GM12872 (cell line): Measurements from ENCODE around the gene THADA.

Experiments used
- CTCF ChIP-seq: IDR thresholded peaks from 3 replicates; pipeline ENCODE4 v1.5.1; 2011; ENCODE audit warnings: low read depth, mild to moderate bottlenecking, low read length, moderate library complexity; ENCODE audit not compliant: insufficient read depth

Gene THADA

GRCh38 chr2:43270930-43271615 is 324.8 kb downstream of the THADA start:
- TF ChIP-seq CTCF: no peak

- TF ChIP-seq CTCF: no peak
These were observed 325.4 kb downstream of the THADA start for GRCh38 chr2:43270461-43270860.

- no peak for TF ChIP-seq CTCF
These were observed 326.1 kb downstream of the THADA start for GRCh38 chr2:43269706-43270105.

GRCh38 chr2:43269074-43269572 is 326.7 kb downstream of the THADA start:
- TF ChIP-seq CTCF: no peak

GRCh38 chr2:43268066-43268953 is 327.5 kb downstream of the THADA start:
- TF ChIP-seq CTCF: no peak

- no peak for TF ChIP-seq CTCF
These were observed 328.5 kb downstream of the THADA start for GRCh38 chr2:43267381-43267780.

- no peak for TF ChIP-seq CTCF
These were observed 329.1 kb downstream of the THADA start for GRCh38 chr2:43266711-43267111.
